ENCODE data around the gene STX3. TPM values are rescaled to one million over a fixed set of nuclear protein-coding genes. Genes with fewer than 3 reads are reported as not detected.

STX3 gene
- total and polyA plus RNA-seq, 2 of the 13 experiments (the other 11 are each of a cell fraction or from before 2014, with no cell fraction given): 16.5 to 24.0 TPM

- H3K79me2 ChIP-seq (ENCODE audit: insufficient read depth, low read length): no peaks in the 10 kb centered on the region
- no peak for ATAC-seq
- H3K9ac ChIP-seq (ENCODE audit: insufficient read depth, low read depth, low read length): no peak overlapping the region
- H3K27ac ChIP-seq (ENCODE audit: extremely low read length, insufficient read depth, low read length): no peak overlapping the region
- intact Hi-C loops (cut with micrococcal nuclease; ENCODE audit: unreplicated experiment): loop anchor here (5.0 to 10.0 kb wide), 2 partner anchors 136 to 248 kb away; partner anchors contain the start of gene PATL1
- BruUV-seq (replicated peaks): no TSS peak
- TF ChIP-seq ZFP41 (CRISPR knock-in tag; IDR thresholded peaks at IDR 0.05; ENCODE audit: borderline replicate concordance) (no peak), ZNF644 (CRISPR knock-in tag; IDR thresholded peaks at IDR 0.05; ENCODE audit: low read depth) (no peak), POLR2AphosphoS2 (IDR thresholded peaks at IDR 0.05; ENCODE audit: low read depth, low read length) (no peak), NONO (IDR thresholded peaks at IDR 0.05) (no peak), NONO (CRISPR knock-in tag; conservative IDR thresholded peaks at IDR 0.05) (no peak), ZFX (CRISPR knock-in tag; IDR thresholded peaks at IDR 0.05; ENCODE audit: low read depth) (no peak), ZNF777 (CRISPR knock-in tag; IDR thresholded peaks at IDR 0.05) (no peak), ZNF883 (CRISPR knock-in tag; IDR thresholded peaks at IDR 0.05; ENCODE audit: not compliant biosample characterization) (no peak), EP300 (IDR thresholded peaks at IDR 0.05; ENCODE audit: low read depth in 2 of 2, low read length in 2 of 2) (no peak), EP300 (CRISPR knock-in tag; IDR thresholded peaks at IDR 0.05; ENCODE audit: borderline replicate concordance) (no peak), ZNF615 (CRISPR knock-in tag; IDR thresholded peaks at IDR 0.05; ENCODE audit: borderline replicate concordance) (no peak), ZSCAN30 (CRISPR knock-in tag; IDR thresholded peaks at IDR 0.05) (no peak), U2AF2 (IDR thresholded peaks at IDR 0.05; ENCODE audit: low read depth, low read length) (no peak)
- ChIA-PET CTCF (ENCODE audit: low intra/inter-chr PET ratio, low total read pairs) (no interaction called here), POLR2A (interaction anchor here (1.8 kb wide), 1 partner anchor 45 kb away, joined by 4 read pairs; the partner anchor contains the start of gene STX3)
- H3K9me3 ChIP-seq (ENCODE audit: low read length): no peaks in the 10 kb centered on the region
- WGBS (ENCODE audit: low lambda C conversion rate): 89% methylated on average over 7 of the region's 7 CpGs
- no peaks in the 10 kb centered on the region for H3K4me1 ChIP-seq (ENCODE audit: insufficient read depth, low read length)
- FAIRE-seq: no peak
- DNase-seq (ENCODE audit: low spot score): no peak
- in situ Hi-C loops (cut with HindIII; ENCODE audit: extremely low pct_ligation_motif_present, low pct_unique_long_range_greater_than_20kb): loop anchor here (5.0 to 10.0 kb wide), 2 partner anchors 43 to 126 kb away; partner anchors contain the start of gene STX3
- no peaks in the 10 kb centered on the region for H4K20me1 ChIP-seq (ENCODE audit: insufficient read depth, low read length)
- H3K4me3 ChIP-seq (replicated peaks in 1 of 3; ENCODE audit: insufficient read depth in 1 of 3, low read depth in 2 of 3, low read length in 3 of 3): no peak overlapping the region
- H3K36me3 ChIP-seq (replicated peaks in 1 of 2; ENCODE audit: control insufficient read depth in 1 of 2, insufficient read depth in 2 of 2, low read length in 2 of 2): peaks cover 4 to 6% of the 10 kb centered on the region in 2 experiments
- no peak overlapping the region for H3K4me2 ChIP-seq (ENCODE audit: low read depth, low read length)
- H3K27me3 ChIP-seq (ENCODE audit: control insufficient read depth in 1 of 2, insufficient read depth in 2 of 2, low read length in 2 of 2): no peaks in the 10 kb centered on the region
- H2AFZ ChIP-seq (ENCODE audit: low read length): no peak overlapping the region
Measured at GRCh38 chr11:59800390-59801025, 45.3 kb downstream of the STX3 start.
